NB4 (cell line): ENCODE data around the gene HLTF.
"Not testable (repeated sequence)": the region's sequence is repeated elsewhere in the genome, so short reads cannot be mapped to it uniquely, and the experiment has no call there.

Experiments
- DNase-seq: peaks from one replicate; pipeline ENCODE4 v3.0.0; 2010; ENCODE audit warnings: low read depth
- H3K4me3 ChIP-seq: one replicate; pipeline ENCODE4 v1.5.1; 2011; ENCODE audit warnings: mild to moderate bottlenecking, low read depth, low read length, moderate library complexity
- MYC ChIP-seq: IDR thresholded peaks from 2 replicates; pipeline ENCODE4 v1.6.1; 2011; ENCODE audit warnings: low read depth, low read length
- POLR2A ChIP-seq: IDR thresholded peaks from 2 replicates; pipeline ENCODE4 v1.6.1; 2011; ENCODE audit warnings: mild to moderate bottlenecking; ENCODE audit not compliant: insufficient read length; ENCODE audit errors: extremely low read depth
- TF ChIP-seq, protein P1 (sequence below): IDR thresholded peaks from 2 replicates; pipeline ENCODE4 v1.6.1; 2011; ENCODE audit warnings: low read depth, low read length
- TF ChIP-seq, protein P2 (sequence below): IDR thresholded peaks from one replicate; pipeline ENCODE4 v1.5.1; 2012; ENCODE audit warnings: low read depth, low read length

The HLTF gene

DNA sequence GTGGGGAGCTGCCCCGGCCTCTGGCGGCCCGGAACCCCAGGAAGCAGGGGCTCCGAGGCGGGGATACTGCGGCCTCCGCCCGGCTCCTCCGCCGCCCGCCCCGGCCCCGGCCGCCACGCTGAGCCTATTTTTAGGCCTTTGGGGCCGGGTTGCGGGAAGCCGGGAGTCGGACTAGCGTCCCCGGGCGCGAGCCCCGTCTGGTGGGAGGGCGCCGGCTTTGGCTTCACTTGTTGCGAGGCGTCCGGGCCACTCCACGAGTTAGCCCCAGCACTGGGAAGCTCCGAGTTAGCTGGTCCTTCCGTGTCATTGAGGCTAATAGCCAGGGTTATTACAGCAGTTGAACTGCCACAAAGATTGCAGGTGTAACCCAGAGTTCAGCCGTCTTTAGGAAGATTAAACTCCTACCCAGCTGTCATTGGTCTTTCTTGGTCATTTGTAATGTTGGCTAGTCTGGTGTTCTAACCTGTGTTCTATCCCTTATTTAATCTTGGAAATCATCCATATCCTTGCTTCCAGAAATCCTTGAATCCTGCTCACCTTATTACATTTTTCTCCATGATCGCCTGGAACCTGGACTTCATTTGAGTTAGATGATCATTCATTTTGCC, 94.2 kb downstream of the HLTF start:
- TF ChIP-seq, protein P1, sequence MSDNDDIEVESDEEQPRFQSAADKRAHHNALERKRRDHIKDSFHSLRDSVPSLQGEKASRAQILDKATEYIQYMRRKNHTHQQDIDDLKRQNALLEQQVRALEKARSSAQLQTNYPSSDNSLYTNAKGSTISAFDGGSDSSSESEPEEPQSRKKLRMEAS, result no peak
- no peak for TF ChIP-seq MYC
- no peak for TF ChIP-seq POLR2A
- TF ChIP-seq, protein P2, sequence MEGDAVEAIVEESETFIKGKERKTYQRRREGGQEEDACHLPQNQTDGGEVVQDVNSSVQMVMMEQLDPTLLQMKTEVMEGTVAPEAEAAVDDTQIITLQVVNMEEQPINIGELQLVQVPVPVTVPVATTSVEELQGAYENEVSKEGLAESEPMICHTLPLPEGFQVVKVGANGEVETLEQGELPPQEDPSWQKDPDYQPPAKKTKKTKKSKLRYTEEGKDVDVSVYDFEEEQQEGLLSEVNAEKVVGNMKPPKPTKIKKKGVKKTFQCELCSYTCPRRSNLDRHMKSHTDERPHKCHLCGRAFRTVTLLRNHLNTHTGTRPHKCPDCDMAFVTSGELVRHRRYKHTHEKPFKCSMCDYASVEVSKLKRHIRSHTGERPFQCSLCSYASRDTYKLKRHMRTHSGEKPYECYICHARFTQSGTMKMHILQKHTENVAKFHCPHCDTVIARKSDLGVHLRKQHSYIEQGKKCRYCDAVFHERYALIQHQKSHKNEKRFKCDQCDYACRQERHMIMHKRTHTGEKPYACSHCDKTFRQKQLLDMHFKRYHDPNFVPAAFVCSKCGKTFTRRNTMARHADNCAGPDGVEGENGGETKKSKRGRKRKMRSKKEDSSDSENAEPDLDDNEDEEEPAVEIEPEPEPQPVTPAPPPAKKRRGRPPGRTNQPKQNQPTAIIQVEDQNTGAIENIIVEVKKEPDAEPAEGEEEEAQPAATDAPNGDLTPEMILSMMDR, result no peak
- H3K4me3 ChIP-seq, result peak overlapping the region; percentile 78
- DNase-seq, result peak; percentile 67

GRCh38 chr3:148991219-148992026, 94.9 kb downstream of the HLTF start, which contains the start of gene GYG1:
Gene GYG1 (plus strand): TSS chr3:148991540. CDS start chr3:148991641, 101 bp downstream.
- DNase-seq, result peak; percentile 89
- peak within 1 kb of the TSS; percentile 78 for H3K4me3 ChIP-seq
- TF ChIP-seq, protein P2, result peak; percentile 32
- TF ChIP-seq POLR2A, result peak; percentile 70
- TF ChIP-seq, protein P1, result peak; percentile 96
- peak; percentile 85 for TF ChIP-seq MYC

GRCh38 chr3:148990236-148990635, 96.1 kb downstream of the HLTF start:
- TF ChIP-seq MYC (no peak), POLR2A (no peak)
- TF ChIP-seq, protein P1, result no peak
- TF ChIP-seq, protein P2, result no peak
- DNase-seq, result peak; percentile 69
- H3K4me3 ChIP-seq, result no peak overlapping the region

DNA sequence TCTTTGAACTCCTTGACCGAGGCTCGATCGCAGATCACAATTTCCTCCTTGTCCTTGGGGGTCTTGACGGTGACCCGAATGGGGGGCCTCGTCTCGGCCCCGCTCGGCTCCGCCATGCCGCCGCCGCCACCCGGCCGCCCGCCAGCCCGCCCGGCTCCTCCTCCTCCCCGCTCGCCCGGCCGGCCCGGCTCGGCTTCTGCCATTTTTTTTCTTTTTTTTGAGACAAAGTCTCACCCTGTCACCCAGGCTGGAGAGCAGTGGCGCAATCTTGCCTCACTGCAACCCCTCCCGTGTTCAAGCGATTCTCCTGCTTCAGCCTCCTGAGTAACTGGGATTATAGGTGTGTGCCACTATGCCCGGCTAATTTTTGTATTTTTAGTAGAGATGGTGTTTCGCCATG, 98.8 kb downstream of the HLTF start:
- not testable (repeated sequence) for DNase-seq, H3K4me3 ChIP-seq

DNA sequence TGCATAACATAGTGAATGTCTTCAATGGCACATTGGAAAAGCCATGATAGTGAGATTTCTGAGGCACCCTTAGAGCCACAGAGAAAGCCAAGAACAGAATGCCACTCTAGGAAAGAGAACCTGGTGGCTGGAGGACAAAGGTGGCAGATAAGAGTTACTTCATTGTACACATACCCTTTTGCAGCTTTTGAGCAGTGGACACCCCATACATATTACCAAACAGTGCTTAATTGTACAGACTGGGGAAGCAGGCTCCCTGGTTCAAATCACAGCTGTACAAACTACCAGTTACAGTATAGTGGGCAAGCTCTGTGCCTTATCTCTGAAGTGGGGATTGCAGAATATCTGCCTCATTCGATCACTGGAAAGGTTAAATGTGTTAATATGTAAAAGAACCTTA, 105.1 kb downstream of the HLTF start:
- no peak overlapping the region for H3K4me3 ChIP-seq
- no peak for DNase-seq
- TF ChIP-seq, protein P1, result no peak
- TF ChIP-seq, protein P2, result no peak
- TF ChIP-seq POLR2A, result no peak
- no peak for TF ChIP-seq MYC
